HG03066 (cell line): ENCODE results near the gene ARID3B.

Experiments
- ATAC-seq: cut with Tn5 transposase; IDR thresholded peaks from one replicate; pipeline ENCODE4 v1.9.1; 2021; ENCODE audit warnings: low read depth; ENCODE audit not compliant: unreplicated experiment

The ARID3B gene

GRCh38 chr15:74633781-74634180, 92.8 kb downstream of the ARID3B start:
- no peak for ATAC-seq

GRCh38 chr15:74635228-74635627, 94.2 kb downstream of the ARID3B start:
- ATAC-seq = no peak

GRCh38 chr15:74636984-74637383, 96.0 kb downstream of the ARID3B start:
- no peak for ATAC-seq

- ATAC-seq = no peak
Observed at GRCh38 chr15:74641151-74641550, 100.1 kb downstream of the ARID3B start.

GRCh38 chr15:74642348-74642733, 101.3 kb downstream of the ARID3B start:
- no peak for ATAC-seq

- ATAC-seq = no peak
Observed at GRCh38 chr15:74642734-74643664, 102.0 kb downstream of the ARID3B start.

- ATAC-seq = no peak
Observed at GRCh38 chr15:74643665-74644204, 102.7 kb downstream of the ARID3B start.

GRCh38 chr15:74646480-74646879, 105.5 kb downstream of the ARID3B start:
- ATAC-seq = no peak
